CD14-positive monocyte (primary cell): ENCODE results near the gene NSD1. TPM values are rescaled to one million over a fixed set of nuclear protein-coding genes. Genes with fewer than 3 reads are reported as not detected.
"Not testable (repeated sequence)": the region's sequence is repeated elsewhere in the genome, so short reads cannot be mapped to it uniquely, and the experiment has no call there.

Source experiments
- DNase-seq, 3 donors: peaks; one replicate each; pipeline ENCODE4 v3.0.0-alpha.2; 2011 to 2022
- H2AFZ ChIP-seq: 2 replicates; pipeline ENCODE4 v1.6.0; 2012; ENCODE audit warnings: mild to moderate bottlenecking, low read depth, low read length, inconsistent platforms; ENCODE audit not compliant: insufficient read depth, poor library complexity, severe bottlenecking
- H3K27ac ChIP-seq, 2 donors: 1 replicate in 1 of 2; 2 replicates in 1 of 2; pipeline ENCODE4 v1.5.1; 2012 to 2013; ENCODE audit warnings: low read length in 2 of 2, control low read depth in 1 of 2, inconsistent platforms in 1 of 2, low read depth in 1 of 2, mild to moderate bottlenecking in 1 of 2
- H3K27me3 ChIP-seq, 2 donors: one replicate each; pipeline versions ENCODE4 v1.6.0 to v1.6.1; 2011 to 2013; ENCODE audit warnings: low read length in 2 of 2; ENCODE audit not compliant: control insufficient read depth in 2 of 2, insufficient read depth in 2 of 2
- H3K36me3 ChIP-seq, 2 donors: replicated peaks in 1 of 2; 1 replicate in 1 of 2; 2 replicates in 1 of 2; pipeline versions ENCODE4 v1.5.1 to v1.6.1; 2012 to 2013; ENCODE audit warnings: low read length in 2 of 2, control low read depth in 1 of 2, inconsistent platforms in 1 of 2, mild to moderate bottlenecking in 1 of 2; ENCODE audit not compliant: insufficient read depth in 2 of 2, control insufficient read depth in 1 of 2
- H3K4me1 ChIP-seq, 2 donors: 1 replicate in 1 of 2; 2 replicates in 1 of 2; pipeline versions ENCODE4 v1.5.1 to v1.6.1; 2012 to 2013; ENCODE audit warnings: low read length in 2 of 2, control low read depth in 1 of 2, inconsistent platforms in 1 of 2, mild to moderate bottlenecking in 1 of 2, moderate library complexity in 1 of 2; ENCODE audit not compliant: insufficient read depth in 2 of 2, control insufficient read depth in 1 of 2
- H3K4me2 ChIP-seq: replicated peaks from 2 replicates; pipeline ENCODE3; 2012; ENCODE audit warnings: low read length, moderate library complexity, mild to moderate bottlenecking; ENCODE audit not compliant: poor library complexity, severe bottlenecking; ENCODE audit errors: extremely low read depth
- H3K4me3 ChIP-seq, 3 experiments: fragments of 200-600 bp in 1 of 3; sonication (generic) in 1 of 3; replicated peaks in 1 of 3; 1 replicate in 2 of 3; 2 replicates in 1 of 3; pipeline ENCODE4 v1.5.1; 2011 to 2013; ENCODE audit warnings: low read length in 3 of 3, mild to moderate bottlenecking in 3 of 3, control low read depth in 2 of 3, low read depth in 2 of 3, inconsistent platforms in 1 of 3, moderate library complexity in 1 of 3
- H3K79me2 ChIP-seq: 2 replicates; pipeline ENCODE4 v1.6.0; 2012; ENCODE audit warnings: mild to moderate bottlenecking, control low read depth, inconsistent platforms, low read length, moderate library complexity; ENCODE audit not compliant: insufficient read depth
- H3K9ac ChIP-seq: 2 replicates; pipeline ENCODE4 v1.6.0; 2017; ENCODE audit warnings: low read length, mild to moderate bottlenecking; ENCODE audit not compliant: insufficient read depth, poor library complexity, severe bottlenecking
- H3K9me3 ChIP-seq, 2 donors: replicated peaks in 1 of 2; 1 replicate in 1 of 2; 2 replicates in 1 of 2; pipeline versions ENCODE4 v1.5.1 to v1.6.1; 2012 to 2013; ENCODE audit warnings: low read length in 2 of 2, control low read depth in 1 of 2; ENCODE audit not compliant: control insufficient read depth in 1 of 2, insufficient read depth in 1 of 2
- H4K20me1 ChIP-seq: 2 replicates; pipeline ENCODE4 v1.6.0; 2012; ENCODE audit warnings: mild to moderate bottlenecking, low read length, control low read depth, moderate library complexity; ENCODE audit not compliant: insufficient read depth
- H3K27ac Mint-ChIP-seq, 7 donors: one replicate each; pipeline ENCODE4 v1.8.0; 2020; ENCODE audit warnings: mild to moderate bottlenecking in 7 of 7, mixed read lengths in 7 of 7, moderate library complexity in 6 of 7, inconsistent platforms in 2 of 7
- H3K27me3 Mint-ChIP-seq, 3 donors: one replicate each; pipeline ENCODE4 v1.8.0; 2021 to 2022; ENCODE audit warnings: low read depth in 3 of 3, mild to moderate bottlenecking in 3 of 3, mixed read lengths in 3 of 3, moderate library complexity in 3 of 3, inconsistent platforms in 1 of 3
- H3K36me3 Mint-ChIP-seq, 2 donors: one replicate each; pipeline ENCODE4 v1.8.0; 2020; ENCODE audit warnings: mixed read lengths in 2 of 2, inconsistent platforms in 1 of 2, mild to moderate bottlenecking in 1 of 2
- H3K4me1 Mint-ChIP-seq: one replicate; pipeline ENCODE4 v1.8.0; 2020; ENCODE audit warnings: mild to moderate bottlenecking, mixed read lengths
- H3K4me3 Mint-ChIP-seq, 2 donors: one replicate each; pipeline ENCODE4 v1.8.0; 2020; ENCODE audit warnings: mild to moderate bottlenecking in 2 of 2, mixed read lengths in 2 of 2, moderate library complexity in 1 of 2
- H3K9me3 Mint-ChIP-seq, 7 donors: one replicate each; pipeline ENCODE4 v1.8.0; 2020 to 2022; ENCODE audit warnings: mixed read lengths in 7 of 7, mild to moderate bottlenecking in 6 of 7, moderate library complexity in 6 of 7, inconsistent platforms in 2 of 7
- CTCF ChIP-seq: fragments of 200-600 bp; IDR thresholded peaks from one replicate; pipeline ENCODE4 v1.8.0; 2022; ENCODE audit warnings: antibody characterized with exemption, mild to moderate bottlenecking
- WGBS: methylation state at CpG from one replicate; pipeline ENCODE4 v1.1.5; 2013; ENCODE audit warnings: missing lambda C conversion rate; ENCODE audit not compliant: insufficient coverage; 5-methylcytosine and 5-hydroxymethylcytosine counted together
- intact Hi-C, 2 donors: fragments of 100-400 bp; cut with micrococcal nuclease; formaldehyde crosslinking; loops; one replicate each; pipeline versions ENCODE4 v1.15.0 to v1.15.1; 2023
- polyA plus RNA-seq, 3 donors: library from polyadenylated mRNA; depleted of rRNA in 1 of 3; unstranded in 2 of 3; stranded (reverse) in 1 of 3; fragments of 300-500 nt in 2 of 3; fragments of >200 nt in 1 of 3; fragmentation: Illumina TruSeq in 2 of 3; gene quantifications; 1 replicate in 2 of 3; 2 replicates in 1 of 3; pipeline ENCODE4 v1.2.3, GENCODE V29; 2012 to 2021

NSD1 gene
- polyA plus RNA-seq, 3 donors: 12.6 to 31.9 (median 19.0) TPM

GRCh38 chr5:177338251-177339106 lies 204.9 kb downstream of the NSD1 start:
- Histone ChIP-seq H3K4me2 (no peak overlapping the region), H3K4me3 (no peak overlapping the region), H3K9ac (no peak overlapping the region), H3K27ac (no peak overlapping the region), H3K79me2 (peaks cover 41% of the 10 kb centered on the region), H3K9me3 (no peaks in the 10 kb centered on the region), H4K20me1 (peaks cover 92% of the 10 kb centered on the region), H2AFZ (no peak overlapping the region), H3K36me3 (peaks cover 84 to 90% of the 10 kb centered on the region in 2 donors), H3K27me3 (no peaks in the 10 kb centered on the region), H3K4me1 (no peaks in the 10 kb centered on the region)
- 98% methylated on average over 17 of the region's 22 CpGs for WGBS
- no peak for TF ChIP-seq CTCF
- H3K36me3 Mint-ChIP-seq: peaks cover 79 to 96% of the 10 kb centered on the region in 2 donors
- peaks cover 5% of the 10 kb centered on the region for H3K4me1 Mint-ChIP-seq
- peak overlapping the region in 3 of 7 donors; percentile 31 to 54 (median 52) for H3K27ac Mint-ChIP-seq
- no peak overlapping the region for H3K4me3 Mint-ChIP-seq
- H3K27me3 Mint-ChIP-seq: peaks cover 0 to 10% (median 0%) of the 10 kb centered on the region in 3 donors
- peaks cover 0 to 2% (median 0%) of the 10 kb centered on the region in 7 donors for H3K9me3 Mint-ChIP-seq
- intact Hi-C loops: no loop called here
- DNase-seq: no peak

GRCh38 chr5:177339107-177339638 lies 205.6 kb downstream of the NSD1 start:
- no peak for TF ChIP-seq CTCF
- intact Hi-C loops: no loop called here
- Histone ChIP-seq H3K4me3 (no peak overlapping the region), H3K27ac (peak overlapping the region in 1 of 2 donors; percentile 36), H3K4me1 (no peaks in the 10 kb centered on the region), H3K79me2 (peaks cover 48% of the 10 kb centered on the region), H3K27me3 (no peaks in the 10 kb centered on the region), H3K9me3 (no peaks in the 10 kb centered on the region), H4K20me1 (peaks cover 92% of the 10 kb centered on the region), H3K36me3 (peaks cover 77 to 88% of the 10 kb centered on the region in 2 donors), H3K9ac (no peak overlapping the region), H2AFZ (no peak overlapping the region), H3K4me2 (no peak overlapping the region)
- Mint-ChIP-seq H3K4me3 (no peak overlapping the region), H3K27ac (peak overlapping the region in 3 of 7 donors; percentile 31 to 66 (median 54)), H3K27me3 (peaks cover 0 to 5% (median 0%) of the 10 kb centered on the region in 3 donors), H3K4me1 (peaks cover 3% of the 10 kb centered on the region), H3K36me3 (peaks cover 76 to 94% of the 10 kb centered on the region in 2 donors), H3K9me3 (peaks cover 0 to 2% (median 0%) of the 10 kb centered on the region in 7 donors)
- 90% methylated on average over 10 of the region's 11 CpGs for WGBS
- DNase-seq: no peak

- H3K27me3 ChIP-seq, H3K9ac ChIP-seq, intact Hi-C loops, H3K9me3 ChIP-seq, H3K27ac Mint-ChIP-seq, H3K27ac ChIP-seq, H3K4me2 ChIP-seq, DNase-seq, H3K4me3 ChIP-seq, H2AFZ ChIP-seq, H3K4me3 Mint-ChIP-seq, H3K4me1 ChIP-seq, H3K4me1 Mint-ChIP-seq, H3K27me3 Mint-ChIP-seq, H3K9me3 Mint-ChIP-seq: not testable (repeated sequence)
- Histone ChIP-seq H3K36me3 (peaks cover 57 to 84% of the 10 kb centered on the region in 2 donors), H3K79me2 (peaks cover 84% of the 10 kb centered on the region), H4K20me1 (peaks cover 90% of the 10 kb centered on the region)
- 76% methylated on average over 2 of the region's 14 CpGs for WGBS
- peaks cover 58 to 88% of the 10 kb centered on the region in 2 donors for H3K36me3 Mint-ChIP-seq
Measured at GRCh38 chr5:177343000-177343399, 209.4 kb downstream of the NSD1 start.
